GM12874 (cell line): ENCODE measurements around the gene LILRA2.

Experiments used
- TF ChIP-seq, protein P1 (sequence below): IDR thresholded peaks from 2 replicates; pipeline ENCODE4 v1.5.1; 2011; ENCODE audit warnings: low read depth, mild to moderate bottlenecking, control low read depth, low read length, moderate library complexity; ENCODE audit not compliant: insufficient read depth

Gene LILRA2

DNA sequence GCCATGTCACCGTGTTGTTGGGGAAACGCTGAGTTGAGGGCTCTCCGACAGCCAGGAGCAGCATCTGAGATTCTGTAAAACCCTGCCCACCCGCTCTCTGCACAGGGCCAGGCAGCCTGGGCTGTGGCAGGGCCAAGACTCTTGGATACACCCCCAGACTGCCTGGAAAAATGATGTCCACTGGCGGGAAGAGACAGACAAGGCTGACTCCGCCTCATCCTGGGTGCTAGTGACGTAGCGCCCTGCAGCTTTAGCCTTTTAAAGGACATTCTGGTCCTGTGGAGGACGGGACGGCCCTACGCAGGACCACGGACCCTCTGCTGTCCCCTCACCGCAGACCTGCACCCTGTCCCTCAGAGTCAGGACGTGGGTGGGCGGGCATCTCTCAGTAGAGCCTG lies 20.7 kb upstream of the LILRA2 start:
- TF ChIP-seq, protein P1, sequence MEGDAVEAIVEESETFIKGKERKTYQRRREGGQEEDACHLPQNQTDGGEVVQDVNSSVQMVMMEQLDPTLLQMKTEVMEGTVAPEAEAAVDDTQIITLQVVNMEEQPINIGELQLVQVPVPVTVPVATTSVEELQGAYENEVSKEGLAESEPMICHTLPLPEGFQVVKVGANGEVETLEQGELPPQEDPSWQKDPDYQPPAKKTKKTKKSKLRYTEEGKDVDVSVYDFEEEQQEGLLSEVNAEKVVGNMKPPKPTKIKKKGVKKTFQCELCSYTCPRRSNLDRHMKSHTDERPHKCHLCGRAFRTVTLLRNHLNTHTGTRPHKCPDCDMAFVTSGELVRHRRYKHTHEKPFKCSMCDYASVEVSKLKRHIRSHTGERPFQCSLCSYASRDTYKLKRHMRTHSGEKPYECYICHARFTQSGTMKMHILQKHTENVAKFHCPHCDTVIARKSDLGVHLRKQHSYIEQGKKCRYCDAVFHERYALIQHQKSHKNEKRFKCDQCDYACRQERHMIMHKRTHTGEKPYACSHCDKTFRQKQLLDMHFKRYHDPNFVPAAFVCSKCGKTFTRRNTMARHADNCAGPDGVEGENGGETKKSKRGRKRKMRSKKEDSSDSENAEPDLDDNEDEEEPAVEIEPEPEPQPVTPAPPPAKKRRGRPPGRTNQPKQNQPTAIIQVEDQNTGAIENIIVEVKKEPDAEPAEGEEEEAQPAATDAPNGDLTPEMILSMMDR = no peak

DNA sequence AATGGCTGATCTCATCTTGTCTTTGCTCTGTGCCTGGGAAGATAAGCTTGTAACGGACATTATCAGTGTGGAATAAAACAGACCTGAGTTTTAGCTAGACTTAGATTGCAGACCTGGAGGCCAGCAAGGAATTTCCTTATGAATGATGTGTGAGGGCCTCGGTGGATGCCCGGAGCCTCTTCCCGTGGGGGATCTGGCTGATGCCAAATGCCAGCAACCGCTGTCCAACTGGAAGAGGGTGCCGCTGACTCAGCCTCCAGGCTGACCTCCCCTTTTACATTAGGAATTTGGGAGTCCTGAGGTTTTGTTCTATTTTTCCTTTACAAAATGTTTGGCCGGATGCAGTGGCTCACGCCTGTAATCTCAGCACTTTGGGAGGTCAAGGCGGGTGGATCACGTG lies 19.6 kb upstream of the LILRA2 start:
- TF ChIP-seq, protein P1 = no peak

DNA sequence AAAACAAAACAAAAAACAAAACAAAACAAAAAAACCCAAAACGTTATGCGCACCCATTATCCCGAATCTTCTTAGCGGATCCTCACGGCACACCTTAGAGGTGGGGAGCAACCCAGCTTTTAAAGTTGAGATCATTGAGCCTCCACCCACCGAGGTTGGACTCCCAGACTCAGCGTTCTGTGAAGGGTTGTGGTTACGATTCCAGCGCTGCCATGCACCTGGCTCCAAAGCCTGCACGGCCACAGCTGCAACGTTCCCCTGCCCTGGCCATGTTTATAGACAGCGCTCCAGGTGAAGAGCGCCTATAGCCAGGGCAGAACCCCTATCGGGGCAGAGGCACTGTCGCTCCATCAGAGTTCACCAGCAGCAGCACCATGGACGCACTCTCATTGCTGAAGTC lies 18.7 kb upstream of the LILRA2 start:
- TF ChIP-seq, protein P1 = no peak

DNA sequence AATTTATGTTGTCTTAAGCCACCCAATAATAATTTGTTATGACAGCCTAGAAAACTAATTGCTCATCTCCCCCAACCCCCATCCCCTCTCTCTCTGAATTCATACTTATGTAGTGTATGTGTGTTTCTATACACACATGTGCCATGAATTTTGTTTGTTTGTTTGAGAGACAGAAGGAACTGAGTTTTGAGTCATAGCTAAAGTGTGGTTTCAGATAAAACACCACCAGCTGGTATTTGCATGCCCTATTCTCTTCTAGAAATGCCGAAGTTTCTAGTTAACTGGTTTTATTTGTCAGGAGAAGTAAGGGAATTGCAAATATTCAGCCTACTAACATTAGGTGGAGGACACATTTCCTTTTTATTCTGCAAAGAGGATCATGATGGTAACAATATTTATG lies 17.4 kb upstream of the LILRA2 start:
- TF ChIP-seq, protein P1 = no peak

DNA sequence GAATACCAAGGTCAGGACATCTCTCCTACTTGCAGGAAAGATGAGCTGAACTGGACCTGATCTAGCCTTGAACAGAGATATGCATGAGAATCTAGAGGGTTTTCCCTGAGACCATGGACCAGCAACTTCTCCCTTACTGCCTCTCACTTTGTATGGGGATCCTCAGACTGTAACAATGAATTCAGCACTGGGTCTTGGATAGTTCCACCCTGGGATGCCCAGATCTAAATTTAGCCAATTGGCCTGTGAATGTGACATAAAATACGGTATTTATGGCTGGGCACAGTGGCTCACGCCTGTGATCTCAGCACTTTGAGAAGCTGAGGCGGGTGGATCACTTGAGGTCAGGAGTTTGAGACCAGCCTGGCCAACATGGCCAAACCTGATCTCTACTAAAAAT lies 15.3 kb upstream of the LILRA2 start:
- TF ChIP-seq, protein P1 = no peak

DNA sequence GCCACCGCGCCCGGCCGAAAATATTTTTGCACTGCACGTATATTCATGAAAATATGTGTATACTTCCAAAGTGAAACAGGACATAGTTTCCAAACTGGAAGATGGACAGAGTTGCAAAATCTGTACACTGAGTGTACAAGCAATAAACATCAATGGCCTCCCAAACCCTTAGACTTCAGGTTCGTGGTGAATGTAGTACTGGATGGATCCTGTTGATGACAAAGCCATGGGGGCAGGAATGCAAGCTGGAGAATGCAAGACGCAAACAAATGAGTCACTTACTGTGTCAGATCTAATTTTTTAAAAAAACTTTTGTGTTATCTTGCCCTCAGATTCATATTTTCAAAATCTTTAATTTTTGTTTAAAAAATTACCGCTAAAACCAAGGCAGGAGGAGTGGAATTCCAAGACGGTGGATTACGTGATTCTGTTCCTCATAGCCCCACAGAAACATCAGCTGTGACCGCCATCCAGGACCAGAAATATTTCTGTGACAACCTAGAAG lies 12.7 kb upstream of the LILRA2 start:
- TF ChIP-seq, protein P1 = no peak

DNA sequence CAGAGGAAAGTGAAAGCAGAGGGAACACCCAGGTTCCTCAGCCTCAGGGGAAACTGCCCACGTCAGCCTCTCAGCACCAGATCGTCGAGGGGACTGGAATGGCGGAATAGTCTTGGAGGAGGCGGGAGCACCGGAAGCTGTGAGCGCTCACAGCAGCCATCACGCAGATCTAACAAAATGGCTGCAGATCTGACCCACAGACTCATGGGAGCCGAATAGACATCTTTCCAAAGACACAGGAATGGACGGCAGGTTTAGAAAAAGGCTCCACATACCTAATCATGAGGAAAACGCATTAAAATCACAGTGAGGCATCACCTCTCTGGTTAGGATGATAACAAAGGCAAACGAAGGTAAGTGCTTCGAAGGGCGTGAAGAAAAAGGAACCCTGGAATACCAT lies 11.8 kb upstream of the LILRA2 start:
- TF ChIP-seq, protein P1 = no peak
